ENCODE data around the gene MYOZ3. TPM values are rescaled to one million over a fixed set of nuclear protein-coding genes. Genes with fewer than 3 reads are reported as not detected.

Gene MYOZ3
- total RNA-seq, 1 experiment from 2014 or later: not detected

GRCh38 chr5:150630016-150630415 is 31.0 kb upstream of the MYOZ3 start:
- Mint-ChIP-seq H3K27me3 (ENCODE audit: insufficient read depth, unreplicated experiment) (no peaks in the 10 kb centered on the region), H3K9me3 (ENCODE audit: unreplicated experiment) (no peaks in the 10 kb centered on the region), H3K4me1 (ENCODE audit: low read depth, unreplicated experiment) (peaks cover 15% of the 10 kb centered on the region), H3K27ac (ENCODE audit: unreplicated experiment) (no peak overlapping the region), H3K4me3 (ENCODE audit: unreplicated experiment) (no peak overlapping the region), H3K36me3 (ENCODE audit: insufficient read depth, unreplicated experiment) (no peaks in the 10 kb centered on the region)
- no peak for DNase-seq
- intact Hi-C loops (cut with micrococcal nuclease; ENCODE audit: unreplicated experiment): no loop called here
- Histone ChIP-seq H3K36me3 (ENCODE audit: control insufficient read depth, insufficient read depth, low read length) (no peaks in the 10 kb centered on the region; the same call in 1 of the 2 replicates), H3K4me3 (ENCODE audit: low read depth, low read length) (no peak overlapping the region), H3K4me1 (peaks cover 17% of the 10 kb centered on the region), H3K27me3 (replicated peaks; ENCODE audit: control insufficient read depth, insufficient read depth, low read length) (no peaks in the 10 kb centered on the region), H3K9me3 (no peaks in the 10 kb centered on the region)
- POLR2A ChIA-PET: no interaction called here
- CTCF ChIA-PET: no interaction called here
- no TSS peak for BruUV-seq (replicated peaks)
- no peak for TF ChIP-seq CTCF (IDR thresholded peaks at IDR 0.05; ENCODE audit: insufficient read depth in 1 of 2, low read depth in 1 of 2, low read length in 1 of 2, severe bottlenecking in 1 of 2, unreplicated experiment in 1 of 2)

- peaks cover 10% of the 10 kb centered on the region for H3K4me1 ChIP-seq
- intact Hi-C loops (cut with micrococcal nuclease; ENCODE audit: unreplicated experiment): no loop called here
- BruUV-seq (replicated peaks): no TSS peak
- no peak for TF ChIP-seq CTCF (IDR thresholded peaks at IDR 0.05; ENCODE audit: insufficient read depth in 1 of 2, low read depth in 1 of 2, low read length in 1 of 2, severe bottlenecking in 1 of 2, unreplicated experiment in 1 of 2)
- DNase-seq: no peak
- H3K9me3 ChIP-seq: no peaks in the 10 kb centered on the region
- no peak overlapping the region for H3K4me3 ChIP-seq (ENCODE audit: low read depth, low read length)
- no peaks in the 10 kb centered on the region for H3K9me3 Mint-ChIP-seq (ENCODE audit: unreplicated experiment)
- no peaks in the 10 kb centered on the region for H3K27me3 Mint-ChIP-seq (ENCODE audit: insufficient read depth, unreplicated experiment)
- H3K4me3 Mint-ChIP-seq (ENCODE audit: unreplicated experiment): no peak overlapping the region
- H3K36me3 Mint-ChIP-seq (ENCODE audit: insufficient read depth, unreplicated experiment): no peaks in the 10 kb centered on the region
- no peaks in the 10 kb centered on the region for H3K27me3 ChIP-seq (replicated peaks; ENCODE audit: control insufficient read depth, insufficient read depth, low read length)
- ChIA-PET CTCF (no interaction called here), POLR2A (no interaction called here)
- peaks cover 18% of the 10 kb centered on the region for H3K4me1 Mint-ChIP-seq (ENCODE audit: low read depth, unreplicated experiment)
- H3K36me3 ChIP-seq (ENCODE audit: control insufficient read depth, insufficient read depth, low read length): no peaks in the 10 kb centered on the region; the same call in 1 of the 2 replicates
- H3K27ac Mint-ChIP-seq (ENCODE audit: unreplicated experiment): no peak overlapping the region
Observed at GRCh38 chr5:150630461-150631325, 30.4 kb upstream of the MYOZ3 start.

GRCh38 chr5:150631326-150631701 is 29.7 kb upstream of the MYOZ3 start:
- POLR2A ChIA-PET: no interaction called here
- H3K9me3 Mint-ChIP-seq (ENCODE audit: unreplicated experiment): no peaks in the 10 kb centered on the region
- H3K27ac Mint-ChIP-seq (ENCODE audit: unreplicated experiment): no peak overlapping the region

More at GRCh38 chr5:150631326-150631701, 29.7 kb upstream of the MYOZ3 start:
- no peaks in the 10 kb centered on the region; the same call in 1 of the 2 replicates for H3K36me3 ChIP-seq (ENCODE audit: control insufficient read depth, insufficient read depth, low read length)
- H3K4me1 Mint-ChIP-seq (ENCODE audit: low read depth, unreplicated experiment): peaks cover 24% of the 10 kb centered on the region
- no peak for TF ChIP-seq CTCF (IDR thresholded peaks at IDR 0.05; ENCODE audit: insufficient read depth in 1 of 2, low read depth in 1 of 2, low read length in 1 of 2, severe bottlenecking in 1 of 2, unreplicated experiment in 1 of 2)
- H3K27me3 ChIP-seq (replicated peaks; ENCODE audit: control insufficient read depth, insufficient read depth, low read length): no peaks in the 10 kb centered on the region
- no peaks in the 10 kb centered on the region for H3K9me3 ChIP-seq
- CTCF ChIA-PET: no interaction called here
- no TSS peak for BruUV-seq (replicated peaks)
- peaks cover 12% of the 10 kb centered on the region for H3K4me1 ChIP-seq
- no peaks in the 10 kb centered on the region for H3K27me3 Mint-ChIP-seq (ENCODE audit: insufficient read depth, unreplicated experiment)
- H3K4me3 ChIP-seq (ENCODE audit: low read depth, low read length): no peak overlapping the region
- no peak for DNase-seq
- no peak overlapping the region for H3K4me3 Mint-ChIP-seq (ENCODE audit: unreplicated experiment)
- intact Hi-C loops (cut with micrococcal nuclease; ENCODE audit: unreplicated experiment): no loop called here
- H3K36me3 Mint-ChIP-seq (ENCODE audit: insufficient read depth, unreplicated experiment): no peaks in the 10 kb centered on the region

All from Caco-2 (cell line).